CD4-positive, alpha-beta T cell (primary cell): ENCODE data around the gene ZDHHC23. TPM values are rescaled to one million over a fixed set of nuclear protein-coding genes. Genes with fewer than 3 reads are reported as not detected.

Experiments used
- ATAC-seq: fragments of 200-7000 bp; cut with Tn5 transposase; one replicate; pipeline ENCODE4 v1.10.0; 2022; ENCODE audit warnings: mild to moderate bottlenecking; ENCODE audit not compliant: poor library complexity
- CTCF ChIA-PET: fragments of 350-600 bp; sonication (Branson Sonifier 250); formaldehyde crosslinking; loops from one replicate; lab custom pipeline; 2021; ENCODE audit warnings: antibody characterized with exemption, inconsistent platforms; lab: Charles Lee
- POLR2A ChIA-PET: fragments of 350-600 bp; sonication (Branson Sonifier 250); formaldehyde crosslinking; loops from one replicate; lab custom pipeline; 2021; ENCODE audit warnings: antibody characterized with exemption, inconsistent platforms; lab: Charles Lee
- DNase-seq, 14 experiments: peaks; one replicate each; pipeline ENCODE4 v3.0.0-alpha.2; 2013 to 2020; ENCODE audit warnings: mixed read lengths in 2 of 14
- H3K27ac ChIP-seq, 2 donors: one replicate each; pipeline versions ENCODE4 v1.5.1 to v1.7.0; 2013; ENCODE audit warnings: low read length in 2 of 2, low read depth in 1 of 2, mild to moderate bottlenecking in 1 of 2
- H3K27me3 ChIP-seq, 2 experiments: 1 replicate in 1 of 2; 2 replicates in 1 of 2; pipeline versions ENCODE4 v1.6.1 to v1.7.0; 2013; ENCODE audit warnings: low read length in 2 of 2, control low read depth in 1 of 2, mild to moderate bottlenecking in 1 of 2, moderate library complexity in 1 of 2; ENCODE audit not compliant: insufficient read depth in 2 of 2, control insufficient read depth in 1 of 2
- H3K36me3 ChIP-seq: one replicate; pipeline ENCODE4 v1.6.1; 2013; ENCODE audit warnings: low read length, control low read depth; ENCODE audit not compliant: insufficient read depth
- H3K4me1 ChIP-seq: one replicate; pipeline ENCODE4 v1.6.1; 2013; ENCODE audit warnings: low read length, control low read depth; ENCODE audit not compliant: insufficient read depth
- H3K4me3 ChIP-seq: one replicate; pipeline ENCODE4 v1.5.1; 2013; ENCODE audit warnings: mild to moderate bottlenecking, low read length, moderate library complexity
- H3K9me3 ChIP-seq, 2 experiments: 1 replicate in 1 of 2; 2 replicates in 1 of 2; pipeline versions ENCODE4 v1.6.1 to v1.7.0; 2013; ENCODE audit warnings: low read length in 2 of 2, mild to moderate bottlenecking in 2 of 2, control low read depth in 1 of 2, moderate library complexity in 1 of 2; ENCODE audit not compliant: control insufficient read depth in 1 of 2, insufficient read depth in 1 of 2
- H3K27ac Mint-ChIP-seq: one replicate; pipeline ENCODE4 v1.8.0; 2020; ENCODE audit warnings: mixed read lengths
- H3K27me3 Mint-ChIP-seq: one replicate; pipeline ENCODE4 v1.8.0; 2021; ENCODE audit warnings: mixed read lengths
- H3K36me3 Mint-ChIP-seq: one replicate; pipeline ENCODE4 v1.8.0; 2021; ENCODE audit warnings: low read depth, mixed read lengths
- H3K4me1 Mint-ChIP-seq: one replicate; pipeline ENCODE4 v1.8.0; 2021; ENCODE audit warnings: low read depth, mixed read lengths
- H3K4me3 Mint-ChIP-seq: one replicate; pipeline ENCODE4 v1.8.0; 2020; ENCODE audit warnings: mild to moderate bottlenecking, mixed read lengths
- H3K9me3 Mint-ChIP-seq: one replicate; pipeline ENCODE4 v1.8.0; 2020; ENCODE audit warnings: mixed read lengths
- intact Hi-C, 2 experiments: fragments of 100-400 bp; cut with DNase I in 1 of 2; cut with micrococcal nuclease in 1 of 2; formaldehyde crosslinking; loops; one replicate each; pipeline versions ENCODE4 v1.15.1 to v1.9.0; 2023 to 2025; cut with DNase I, micrococcal nuclease
- total RNA-seq, 174 experiments: library from RNA in 2 of 174; stranded (reverse) in 2 of 174; gene quantifications; one replicate each; pipeline ENCODE4 v1.2.3 and lab custom pipeline; 2021 to 2026
- TF ChIP-seq, protein P1 (sequence below): fragments of 200-600 bp; IDR thresholded peaks from one replicate; pipeline ENCODE4 v1.8.0; 2022; ENCODE audit warnings: antibody characterized with exemption, mild to moderate bottlenecking

Gene ZDHHC23
- total RNA-seq, 2 experiments from 2014 or later: 3.2 TPM

DNA sequence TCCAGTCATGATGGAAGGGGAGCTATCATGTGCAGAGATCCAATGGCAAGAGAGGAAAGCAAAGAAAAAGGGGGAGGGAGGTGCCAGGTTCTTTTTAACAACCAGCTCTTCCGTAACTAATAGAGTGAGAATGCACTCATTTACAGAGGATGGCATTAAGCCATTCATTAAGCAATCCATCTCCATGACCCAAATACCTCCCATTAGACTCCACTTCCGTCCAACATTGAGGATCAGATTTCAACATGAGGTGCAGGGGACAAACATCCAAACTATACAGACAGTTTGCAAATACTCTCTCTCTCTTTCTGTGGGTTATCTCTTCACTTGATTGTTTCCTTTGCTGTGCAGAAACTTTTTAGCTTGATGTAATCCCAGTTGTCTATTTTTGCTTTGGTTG is 21.2 kb downstream of the ZDHHC23 start:
- peaks cover 29% of the 10 kb centered on the region for H3K36me3 Mint-ChIP-seq
- no peaks in the 10 kb centered on the region for H3K27me3 Mint-ChIP-seq
- no peaks in the 10 kb centered on the region for H3K27me3 ChIP-seq
- no peak for ATAC-seq
- CTCF ChIA-PET: no interaction called here
- TF ChIP-seq, protein P1, sequence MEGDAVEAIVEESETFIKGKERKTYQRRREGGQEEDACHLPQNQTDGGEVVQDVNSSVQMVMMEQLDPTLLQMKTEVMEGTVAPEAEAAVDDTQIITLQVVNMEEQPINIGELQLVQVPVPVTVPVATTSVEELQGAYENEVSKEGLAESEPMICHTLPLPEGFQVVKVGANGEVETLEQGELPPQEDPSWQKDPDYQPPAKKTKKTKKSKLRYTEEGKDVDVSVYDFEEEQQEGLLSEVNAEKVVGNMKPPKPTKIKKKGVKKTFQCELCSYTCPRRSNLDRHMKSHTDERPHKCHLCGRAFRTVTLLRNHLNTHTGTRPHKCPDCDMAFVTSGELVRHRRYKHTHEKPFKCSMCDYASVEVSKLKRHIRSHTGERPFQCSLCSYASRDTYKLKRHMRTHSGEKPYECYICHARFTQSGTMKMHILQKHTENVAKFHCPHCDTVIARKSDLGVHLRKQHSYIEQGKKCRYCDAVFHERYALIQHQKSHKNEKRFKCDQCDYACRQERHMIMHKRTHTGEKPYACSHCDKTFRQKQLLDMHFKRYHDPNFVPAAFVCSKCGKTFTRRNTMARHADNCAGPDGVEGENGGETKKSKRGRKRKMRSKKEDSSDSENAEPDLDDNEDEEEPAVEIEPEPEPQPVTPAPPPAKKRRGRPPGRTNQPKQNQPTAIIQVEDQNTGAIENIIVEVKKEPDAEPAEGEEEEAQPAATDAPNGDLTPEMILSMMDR: no peak
- DNase-seq: no peak
- H3K9me3 ChIP-seq: peaks cover 0 to 17% of the 10 kb centered on the region in 2 experiments
- no peaks in the 10 kb centered on the region for H3K36me3 ChIP-seq
- H3K4me1 ChIP-seq: no peaks in the 10 kb centered on the region
- H3K4me3 Mint-ChIP-seq: no peak overlapping the region
- no peak overlapping the region for H3K27ac ChIP-seq
- intact Hi-C loops: no loop called here
- H3K4me3 ChIP-seq: no peak overlapping the region
- H3K27ac Mint-ChIP-seq: no peak overlapping the region
- H3K9me3 Mint-ChIP-seq: peaks cover 20% of the 10 kb centered on the region
- H3K4me1 Mint-ChIP-seq: peaks cover 4% of the 10 kb centered on the region
- POLR2A ChIA-PET: no interaction called here

DNA sequence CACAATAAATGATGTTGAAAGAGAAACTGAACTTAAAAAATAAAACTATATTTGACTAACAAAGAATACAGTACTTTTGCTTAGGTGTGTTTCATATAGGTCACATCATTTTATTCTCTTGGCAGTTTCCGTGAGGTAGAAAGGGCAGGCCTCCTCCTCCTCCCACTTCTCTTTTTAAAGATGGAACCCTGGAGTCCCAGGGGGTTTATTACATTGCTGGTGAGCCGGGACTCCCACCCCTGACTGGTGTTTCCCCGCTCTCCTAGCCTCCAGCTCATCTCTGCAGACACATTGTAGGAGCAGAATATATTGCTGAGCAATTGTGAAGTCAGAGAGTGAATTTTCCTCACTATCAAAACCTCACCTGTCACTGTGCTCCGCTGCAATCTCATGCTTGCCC is 30.0 kb downstream of the ZDHHC23 start:
- Mint-ChIP-seq H3K9me3 (peaks cover 14% of the 10 kb centered on the region), H3K4me3 (no peak overlapping the region), H3K4me1 (no peaks in the 10 kb centered on the region), H3K36me3 (peaks cover 80% of the 10 kb centered on the region), H3K27me3 (no peaks in the 10 kb centered on the region), H3K27ac (no peak overlapping the region)
- H3K4me1 ChIP-seq: no peaks in the 10 kb centered on the region
- ChIA-PET CTCF (no interaction called here), POLR2A (no interaction called here)
- H3K4me3 ChIP-seq: no peak overlapping the region
- H3K36me3 ChIP-seq: peaks cover 3% of the 10 kb centered on the region
- H3K27ac ChIP-seq: no peak overlapping the region
- TF ChIP-seq, protein P1: no peak
- peaks cover 5 to 20% of the 10 kb centered on the region in 2 experiments for H3K9me3 ChIP-seq
- no peaks in the 10 kb centered on the region for H3K27me3 ChIP-seq
- DNase-seq (no peak), ATAC-seq (no peak)
- intact Hi-C loops: no loop called here

DNA sequence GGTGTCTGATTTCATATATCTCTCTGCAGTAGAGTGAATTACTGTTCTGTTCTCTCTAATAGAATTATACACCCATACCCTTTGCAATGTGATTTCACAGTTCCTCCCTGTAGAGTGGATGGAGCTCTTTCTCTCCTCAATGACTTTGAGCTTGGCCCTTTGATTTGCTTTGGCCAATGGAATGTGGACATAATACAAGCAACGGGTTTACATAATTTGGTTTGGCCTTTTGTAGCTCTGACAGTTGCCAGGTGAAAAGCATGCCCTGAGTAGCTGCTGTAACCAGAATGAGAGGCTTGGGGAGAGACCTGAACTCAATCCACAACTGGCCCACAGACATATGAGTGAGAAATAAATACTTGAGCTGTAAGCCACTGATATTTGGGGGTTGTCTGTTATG is 32.1 kb downstream of the ZDHHC23 start:
- H3K4me3 Mint-ChIP-seq: no peak overlapping the region
- H3K27ac Mint-ChIP-seq: no peak overlapping the region
- no peak for ATAC-seq
- H3K27me3 Mint-ChIP-seq: no peaks in the 10 kb centered on the region
- Histone ChIP-seq H3K27ac (no peak overlapping the region), H3K27me3 (no peaks in the 10 kb centered on the region), H3K36me3 (peaks cover 3% of the 10 kb centered on the region), H3K4me1 (no peaks in the 10 kb centered on the region), H3K9me3 (no peaks in the 10 kb centered on the region), H3K4me3 (no peak overlapping the region)
- H3K9me3 Mint-ChIP-seq: no peaks in the 10 kb centered on the region
- DNase-seq: no peak
- TF ChIP-seq, protein P1: no peak
- POLR2A ChIA-PET: no interaction called here
- H3K36me3 Mint-ChIP-seq: peaks cover 64% of the 10 kb centered on the region
- CTCF ChIA-PET: no interaction called here
- intact Hi-C loops: no loop called here
- no peaks in the 10 kb centered on the region for H3K4me1 Mint-ChIP-seq
